ENCODE data around the gene GNAL.

DNA sequence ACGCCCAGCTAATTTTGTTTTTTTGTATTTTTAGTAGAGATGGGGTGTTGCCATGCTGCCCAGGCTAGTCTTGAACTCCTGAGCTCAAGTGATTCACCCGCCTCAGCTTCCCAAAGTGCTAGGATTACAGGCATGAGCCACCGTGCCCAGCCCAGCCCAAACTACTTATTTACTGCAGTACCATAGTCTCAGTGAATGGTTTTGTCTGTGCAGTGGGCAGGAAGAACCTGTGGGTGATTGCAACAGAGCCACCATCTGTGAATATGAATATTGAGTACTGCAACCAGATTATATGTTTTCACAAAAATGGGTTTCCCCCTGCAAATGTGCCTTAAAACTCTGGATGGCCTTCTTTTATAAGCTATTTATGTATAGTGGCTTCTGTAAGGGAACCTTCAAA lies 210.0 kb downstream of the GNAL start:
- no peak for TF ChIP-seq POLR2A (IDR thresholded peaks at IDR 0.05)
- TF ChIP-seq, protein P1, sequence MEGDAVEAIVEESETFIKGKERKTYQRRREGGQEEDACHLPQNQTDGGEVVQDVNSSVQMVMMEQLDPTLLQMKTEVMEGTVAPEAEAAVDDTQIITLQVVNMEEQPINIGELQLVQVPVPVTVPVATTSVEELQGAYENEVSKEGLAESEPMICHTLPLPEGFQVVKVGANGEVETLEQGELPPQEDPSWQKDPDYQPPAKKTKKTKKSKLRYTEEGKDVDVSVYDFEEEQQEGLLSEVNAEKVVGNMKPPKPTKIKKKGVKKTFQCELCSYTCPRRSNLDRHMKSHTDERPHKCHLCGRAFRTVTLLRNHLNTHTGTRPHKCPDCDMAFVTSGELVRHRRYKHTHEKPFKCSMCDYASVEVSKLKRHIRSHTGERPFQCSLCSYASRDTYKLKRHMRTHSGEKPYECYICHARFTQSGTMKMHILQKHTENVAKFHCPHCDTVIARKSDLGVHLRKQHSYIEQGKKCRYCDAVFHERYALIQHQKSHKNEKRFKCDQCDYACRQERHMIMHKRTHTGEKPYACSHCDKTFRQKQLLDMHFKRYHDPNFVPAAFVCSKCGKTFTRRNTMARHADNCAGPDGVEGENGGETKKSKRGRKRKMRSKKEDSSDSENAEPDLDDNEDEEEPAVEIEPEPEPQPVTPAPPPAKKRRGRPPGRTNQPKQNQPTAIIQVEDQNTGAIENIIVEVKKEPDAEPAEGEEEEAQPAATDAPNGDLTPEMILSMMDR (IDR thresholded peaks at IDR 0.05 in 4 of 5, conservative IDR thresholded peaks at IDR 0.05 in 1 of 5) = no peak
